Heart left ventricle (tissue), 16 donors: Measurements from ENCODE around the gene SKOR1. TPM values are rescaled to one million over a fixed set of nuclear protein-coding genes. Genes with fewer than 3 reads are reported as not detected.

Source experiments
- ATAC-seq, 4 donors: fragments of 200-7000 bp; cut with Tn5 transposase; one replicate each; pipeline ENCODE4 v1.9.1; 2020 to 2022; ENCODE audit warnings: moderate library complexity in 4 of 4, mild to moderate bottlenecking in 3 of 4, moderate number of reproducible peaks in 1 of 4
- DNase-seq, 5 donors: peaks; one replicate each; pipeline ENCODE4 v3.0.0-alpha.2; 2020
- H3K27ac ChIP-seq, 12 donors: fragments of 200-600 bp; sonication (generic) in 4 of 12; one replicate each; pipeline versions ENCODE4 v1.5.0 to v1.8.0; 2016 to 2022; ENCODE audit warnings: mild to moderate bottlenecking in 2 of 12
- H3K27me3 ChIP-seq, 9 donors: fragments of 200-600 bp; sonication (generic) in 2 of 9; one replicate each; pipeline versions ENCODE4 v1.5.1 to v1.8.0; 2016 to 2022; ENCODE audit warnings: mild to moderate bottlenecking in 3 of 9
- H3K36me3 ChIP-seq, 9 donors: fragments of 200-600 bp; sonication (generic) in 2 of 9; one replicate each; pipeline versions ENCODE4 v1.5.0 to v1.8.0; 2018 to 2022; ENCODE audit warnings: mild to moderate bottlenecking in 2 of 9
- H3K4me1 ChIP-seq, 12 donors: fragments of 200-600 bp; sonication (generic) in 4 of 12; one replicate each; pipeline versions ENCODE4 v1.5.0 to v1.8.0; 2016 to 2022; ENCODE audit warnings: mild to moderate bottlenecking in 3 of 12
- H3K4me3 ChIP-seq, 12 donors: fragments of 200-600 bp; sonication (generic) in 4 of 12; one replicate each; pipeline versions ENCODE4 v1.5.0 to v1.8.0; 2017 to 2022; ENCODE audit warnings: mild to moderate bottlenecking in 9 of 12, moderate library complexity in 4 of 12
- H3K9me3 ChIP-seq, 12 donors: fragments of 200-600 bp; sonication (generic) in 4 of 12; one replicate each; pipeline versions ENCODE4 v1.5.0 to v1.8.0; 2016 to 2022; ENCODE audit warnings: mild to moderate bottlenecking in 1 of 12
- CTCF ChIP-seq, 12 donors: fragments of 200-600 bp; sonication (generic) in 4 of 12; IDR thresholded peaks; one replicate each; pipeline versions ENCODE4 v1.5.0 to v1.8.0; 2018 to 2022; ENCODE audit warnings: antibody characterized with exemption in 12 of 12, mild to moderate bottlenecking in 5 of 12
- POLR2A ChIP-seq, 2 donors: fragments of 450-650 bp; IDR thresholded peaks; one replicate each; pipeline ENCODE4 v1.6.1; 2017; ENCODE audit warnings: antibody characterized with exemption in 2 of 2, mild to moderate bottlenecking in 2 of 2, moderate library complexity in 2 of 2
- WGBS, 4 donors: extraction: QIAGEN DNeasy Blood & Tissue Kit in 2 of 4; methylation state at CpG; one replicate each; pipeline versions ENCODE4 v1.1.5 to v1.1.7; 2013 to 2018; 5-methylcytosine and 5-hydroxymethylcytosine counted together
- intact Hi-C, 10 donors: fragments of 100-400 bp; cut with DNase I; formaldehyde crosslinking; loops; one replicate each; pipeline versions ENCODE4 v1.11.1 to v1.14.2; 2022
- polyA plus RNA-seq, 2 donors: library from polyadenylated mRNA; stranded (reverse); fragments of 200-250 nt; gene quantifications; one replicate each; pipeline ENCODE4 v1.2.3, GENCODE V29; 2013
- total RNA-seq, 9 donors: library from RNA; depleted of rRNA in 2 of 9; stranded (reverse); fragments of >200 nt in 2 of 9; fragmentation: NEBNext Ultra II Directional in 3 of 9; extraction: Animal tissue kit (Norgen Biotek cat#: 25700) in 3 of 9; gene quantifications; one replicate each; pipeline versions ENCODE4 v1.1.0 to v1.2.4, GENCODE V29; 2016 to 2023
- donor health status: ischemic (EF 13 %, LVEDD 7.1; RV severe dilation, severe dysfunction).
- donor health status: healthy with polysubstance abuse.
- donor health status: DM: no; HTN: yes; CAD: no.
- donor health status: DM: no; HTN: no; CAD: no.
- donor health status: ischemic (EF 25% LVEDD 6.9; RV normal size, moderate dysfunction).
- donor health status: ischemic (EF 25% LVEDD 5.7; RV mildly dilated, moderate dysfunction).
- donor health status: healthy.
- donor health status: DM: yes; HTN: yes; CAD: no.
- donor health status: ischemic (EF 35%, LVEDD 5.7; RV mildly dilated, moderate dysfunction).
- donor health status: nonischemic (EF 11% LVEDD 7.7; RV severe dilation, severe dysfunction).
- donor health status: DM: yes; HTN: yes; CAD: no.
- donor health status: PGD.
- donor health status: ischemic (EF 29% LVEDD 5.4; RV normal size, mild dysfunction).
- donor health status: nonischemic (EF 23%, LVEDD 6.1; RV moderate dilation, normal function).

Gene SKOR1
- total and polyA plus RNA-seq, 11 donors = 0.07 to 0.27 (median 0.19) TPM; not detected in 2

- intact Hi-C loops = no loop called here
- Histone ChIP-seq H3K4me3 (no peak overlapping the region), H3K27me3 (no peaks in the 10 kb centered on the region), H3K9me3 (no peaks in the 10 kb centered on the region), H3K36me3 (peaks cover 0 to 12% (median 0%) of the 10 kb centered on the region in 9 donors), H3K27ac (no peak overlapping the region), H3K4me1 (peaks cover 0 to 20% (median 0%) of the 10 kb centered on the region in 12 donors)
- TF ChIP-seq CTCF (IDR thresholded peaks at IDR 0.05) (no peak), POLR2A (IDR thresholded peaks at IDR 0.05) (no peak)
- DNase-seq (no peak), ATAC-seq (no peak)
- 89 to 95% (median 91%) methylated on average over 16 of the region's 16 CpGs for WGBS, 4 donors
Measured at GRCh38 chr15:67805666-67806516, 19.4 kb upstream of the SKOR1 start.

- TF ChIP-seq POLR2A (IDR thresholded peaks at IDR 0.05) (no peak), CTCF (IDR thresholded peaks at IDR 0.05) (no peak)
- 95 to 100% (median 97%) methylated on average over 4 to 18 of the region's 18 CpGs for WGBS, 4 donors
- intact Hi-C loops = no loop called here
- Histone ChIP-seq H3K36me3 (peaks cover 0 to 12% (median 0%) of the 10 kb centered on the region in 9 donors), H3K27ac (no peak overlapping the region), H3K4me1 (peaks cover 0 to 20% (median 0%) of the 10 kb centered on the region in 12 donors), H3K9me3 (no peaks in the 10 kb centered on the region), H3K4me3 (no peak overlapping the region), H3K27me3 (no peaks in the 10 kb centered on the region)
- DNase-seq (no peak), ATAC-seq (no peak)
Measured at GRCh38 chr15:67806536-67806935, 18.8 kb upstream of the SKOR1 start.

- no peak for ATAC-seq
- H3K27me3 ChIP-seq = no peaks in the 10 kb centered on the region
- H3K4me1 ChIP-seq = peaks cover 0 to 20% (median 0%) of the 10 kb centered on the region in 12 donors
- no peaks in the 10 kb centered on the region for H3K9me3 ChIP-seq
- DNase-seq = no peak
- no peak for TF ChIP-seq POLR2A (IDR thresholded peaks at IDR 0.05)
- TF ChIP-seq CTCF (IDR thresholded peaks at IDR 0.05) = no peak
- H3K27ac ChIP-seq = no peak overlapping the region
- intact Hi-C loops = no loop called here
- peaks cover 0 to 12% (median 0%) of the 10 kb centered on the region in 9 donors for H3K36me3 ChIP-seq
- H3K4me3 ChIP-seq = no peak overlapping the region
- WGBS, 4 donors = 96 to 100% (median 98%) methylated on average over 1 to 5 of the region's 5 CpGs
Measured at GRCh38 chr15:67807141-67807540, 18.2 kb upstream of the SKOR1 start.

DNA sequence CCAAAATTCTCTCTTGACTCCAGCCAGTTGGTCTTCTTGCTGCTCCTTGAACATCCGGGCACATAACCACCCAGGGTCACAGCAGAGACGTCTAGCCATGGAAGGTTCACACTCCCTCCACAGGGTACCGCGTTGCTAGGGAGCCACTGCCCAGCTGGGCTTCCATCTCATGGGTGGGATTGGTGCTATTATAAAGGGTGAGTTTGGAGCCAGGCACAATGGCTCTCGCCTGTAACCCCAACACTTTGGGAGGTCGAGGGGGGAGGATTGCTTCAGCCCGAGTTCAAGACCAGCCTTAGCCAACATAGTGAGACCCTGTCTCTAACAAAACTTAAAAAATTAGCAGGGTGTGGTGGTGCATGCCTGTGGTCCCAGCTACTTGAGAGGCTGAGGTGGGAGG is 17.5 kb upstream of the SKOR1 start:
- Histone ChIP-seq H3K36me3 (peaks cover 0 to 12% (median 0%) of the 10 kb centered on the region in 9 donors), H3K9me3 (no peaks in the 10 kb centered on the region), H3K27me3 (no peaks in the 10 kb centered on the region), H3K4me1 (peaks cover 0 to 20% (median 0%) of the 10 kb centered on the region in 12 donors), H3K27ac (no peak overlapping the region), H3K4me3 (no peak overlapping the region)
- TF ChIP-seq POLR2A (IDR thresholded peaks at IDR 0.05) = no peak
- intact Hi-C loops = no loop called here
- ATAC-seq = no peak
- 94 to 100% (median 96%) methylated on average over 5 to 7 of the region's 7 CpGs for WGBS, 4 donors
- DNase-seq = no peak
